Stromal cell of bone marrow (primary cell): Measurements from ENCODE around the gene BTD.
"Not testable (repeated sequence)": the region's sequence is repeated elsewhere in the genome, so short reads cannot be mapped to it uniquely, and the experiment has no call there.

Experiments
- DNase-seq: peaks from one replicate; pipeline ENCODE4 v3.0.0-alpha.2; 2012; ENCODE audit warnings: low read depth

Gene BTD

GRCh38 chr3:15601399-15602145 lies at the start of gene BTD, which contains the start of gene HACL1:
BTD (plus strand) TSS chr3:15601745; CDS start chr3:15635440, 33,695 bp downstream.
HACL1 (minus strand) TSS chr3:15601569; CDS start chr3:15601463, 106 bp downstream.
- peak; percentile 99 for DNase-seq

- DNase-seq = no peak
Measured at GRCh38 chr3:15551902-15552301, 49.6 kb upstream of the BTD start.

GRCh38 chr3:15553749-15554148 lies 47.8 kb upstream of the BTD start:
- no peak for DNase-seq

- DNase-seq = no peak
Measured at GRCh38 chr3:15556512-15556911, 45.0 kb upstream of the BTD start.

GRCh38 chr3:15557511-15557946 lies 44.0 kb upstream of the BTD start:
- DNase-seq = peak; percentile 72

GRCh38 chr3:15558581-15558980 lies 43.0 kb upstream of the BTD start:
- no peak for DNase-seq

- no peak for DNase-seq
Measured at GRCh38 chr3:15562560-15562959, 39.0 kb upstream of the BTD start.

GRCh38 chr3:15563190-15563589 lies 38.4 kb upstream of the BTD start:
- DNase-seq = no peak

GRCh38 chr3:15572138-15572537 lies 29.4 kb upstream of the BTD start:
- DNase-seq = no peak

GRCh38 chr3:15575446-15575845 lies 26.1 kb upstream of the BTD start:
- DNase-seq = no peak

- no peak for DNase-seq
Measured at GRCh38 chr3:15576475-15576874, 25.1 kb upstream of the BTD start.

- DNase-seq = no peak
Measured at GRCh38 chr3:15578289-15578867, 23.2 kb upstream of the BTD start.

GRCh38 chr3:15579051-15579450 lies 22.5 kb upstream of the BTD start:
- DNase-seq = no peak

- no peak for DNase-seq
Measured at GRCh38 chr3:15581471-15582394, 19.8 kb upstream of the BTD start.

GRCh38 chr3:15585111-15585845 lies 16.3 kb upstream of the BTD start:
- peak; percentile 43 for DNase-seq

- DNase-seq = no peak
Measured at GRCh38 chr3:15591242-15591641, 10.3 kb upstream of the BTD start.

- DNase-seq = no peak
Measured at GRCh38 chr3:15591928-15592327, 9.6 kb upstream of the BTD start.

- no peak for DNase-seq
Measured at GRCh38 chr3:15592968-15593367, 8.6 kb upstream of the BTD start.

- no peak for DNase-seq
Measured at GRCh38 chr3:15595955-15596354, 5.6 kb upstream of the BTD start.

- no peak for DNase-seq
Measured at GRCh38 chr3:15601046-15601398, 523 bp upstream of the BTD start.

- DNase-seq = no peak
Measured at GRCh38 chr3:15602146-15602536, 596 bp downstream of the BTD start.

GRCh38 chr3:15602816-15603215 lies 1.3 kb downstream of the BTD start:
- DNase-seq = not testable (repeated sequence)
